Non-pigmented ciliary epithelial cell (primary cell): ENCODE data around the gene WDR44.
"Not testable (repeated sequence)": the region's sequence is repeated elsewhere in the genome, so short reads cannot be mapped to it uniquely, and the experiment has no call there.

Source experiments
- DNase-seq: peaks from one replicate; pipeline ENCODE4 v3.0.0-alpha.2; 2010; ENCODE audit warnings: low read depth

The WDR44 gene, protein sequence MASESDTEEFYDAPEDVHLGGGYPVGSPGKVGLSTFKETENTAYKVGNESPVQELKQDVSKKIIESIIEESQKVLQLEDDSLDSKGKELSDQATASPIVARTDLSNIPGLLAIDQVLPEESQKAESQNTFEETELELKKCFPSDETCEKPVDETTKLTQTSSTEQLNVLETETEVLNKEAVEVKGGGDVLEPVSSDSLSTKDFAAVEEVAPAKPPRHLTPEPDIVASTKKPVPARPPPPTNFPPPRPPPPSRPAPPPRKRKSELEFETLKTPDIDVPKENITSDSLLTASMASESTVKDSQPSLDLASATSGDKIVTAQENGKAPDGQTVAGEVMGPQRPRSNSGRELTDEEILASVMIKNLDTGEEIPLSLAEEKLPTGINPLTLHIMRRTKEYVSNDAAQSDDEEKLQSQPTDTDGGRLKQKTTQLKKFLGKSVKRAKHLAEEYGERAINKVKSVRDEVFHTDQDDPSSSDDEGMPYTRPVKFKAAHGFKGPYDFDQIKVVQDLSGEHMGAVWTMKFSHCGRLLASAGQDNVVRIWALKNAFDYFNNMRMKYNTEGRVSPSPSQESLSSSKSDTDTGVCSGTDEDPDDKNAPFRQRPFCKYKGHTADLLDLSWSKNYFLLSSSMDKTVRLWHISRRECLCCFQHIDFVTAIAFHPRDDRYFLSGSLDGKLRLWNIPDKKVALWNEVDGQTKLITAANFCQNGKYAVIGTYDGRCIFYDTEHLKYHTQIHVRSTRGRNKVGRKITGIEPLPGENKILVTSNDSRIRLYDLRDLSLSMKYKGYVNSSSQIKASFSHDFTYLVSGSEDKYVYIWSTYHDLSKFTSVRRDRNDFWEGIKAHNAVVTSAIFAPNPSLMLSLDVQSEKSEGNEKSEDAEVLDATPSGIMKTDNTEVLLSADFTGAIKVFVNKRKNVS

DNA sequence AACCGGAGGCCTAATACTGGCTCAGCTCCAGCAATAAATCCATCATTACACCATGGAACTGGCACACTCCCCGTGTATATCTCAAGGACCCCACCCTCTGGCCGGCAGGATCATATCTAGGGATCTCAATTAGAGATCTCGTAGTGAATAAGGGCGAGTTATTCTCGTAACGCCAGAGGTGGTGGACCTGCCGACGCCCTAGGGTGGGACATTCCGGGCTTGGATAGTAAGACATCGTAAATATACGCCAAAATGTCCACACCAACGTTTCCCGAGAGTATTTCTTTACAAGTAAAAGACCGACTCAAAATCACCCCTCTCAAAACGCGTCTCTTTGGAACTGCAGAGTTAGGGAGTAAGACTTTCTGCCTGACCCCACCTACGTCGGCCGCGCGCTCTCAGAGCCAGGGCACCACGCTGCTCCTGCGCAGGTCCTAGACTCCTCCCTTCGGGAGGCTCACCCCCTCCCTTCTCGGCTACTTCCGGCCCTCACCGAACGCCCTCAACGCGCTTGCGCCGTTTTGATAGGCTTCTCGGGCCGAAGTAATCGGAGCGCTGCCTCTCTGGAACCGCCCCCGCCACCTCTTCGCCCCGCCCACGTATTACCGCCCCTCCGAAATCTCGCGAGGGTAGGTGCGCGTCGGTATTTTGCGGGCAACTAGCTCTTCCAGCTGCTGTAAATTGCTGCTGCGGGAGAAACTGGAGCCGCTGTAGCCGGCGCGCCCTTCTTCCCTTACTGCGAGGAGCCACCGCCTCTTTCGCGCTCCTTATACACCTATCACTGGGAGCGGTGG, at the start of gene WDR44:
TSS of gene WDR44 (plus strand) at position 643 of the 794 bp plus-strand sequence. CDS start 398 bp downstream, outside the sequence.
- DNase-seq = peak; percentile 64

DNA sequence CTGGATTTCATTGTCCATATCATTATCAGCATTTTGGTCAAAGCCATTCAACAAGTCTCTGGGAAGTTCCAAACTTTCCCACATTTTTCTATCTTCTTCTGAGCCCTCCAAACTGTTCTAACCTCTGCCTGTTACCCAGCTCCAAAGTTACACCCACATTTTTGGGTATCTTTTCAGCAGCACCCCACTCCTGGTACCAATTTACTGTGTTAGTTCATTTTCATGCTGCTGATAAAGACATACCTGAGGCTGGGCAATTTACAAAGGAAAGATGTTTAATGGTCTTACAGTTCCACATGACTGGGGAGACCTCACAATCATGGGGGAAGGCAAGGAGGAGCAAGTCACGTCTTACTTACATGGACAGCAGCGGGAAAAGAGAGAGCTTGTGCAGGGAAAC, 40.1 kb upstream of the WDR44 start:
- not testable (repeated sequence) for DNase-seq

DNA sequence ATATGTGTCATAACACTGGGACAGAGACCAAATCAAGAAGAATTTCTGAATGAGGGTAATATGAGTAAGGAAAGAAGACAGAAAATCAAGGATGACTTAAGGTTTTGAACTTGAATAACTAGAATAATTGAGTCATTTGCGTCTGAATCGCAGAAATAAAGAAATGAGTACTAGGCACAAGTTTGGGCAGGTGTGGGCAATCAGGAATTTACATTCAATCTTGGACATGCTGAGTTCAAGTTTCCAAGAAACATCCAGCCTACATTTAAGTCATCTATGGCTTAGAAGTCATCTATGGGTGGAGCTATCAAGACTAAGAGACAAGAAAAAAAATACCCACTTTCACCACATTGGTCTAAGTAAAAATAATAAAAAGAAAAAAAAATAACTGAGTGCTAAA, 30.4 kb upstream of the WDR44 start:
- no peak for DNase-seq

DNA sequence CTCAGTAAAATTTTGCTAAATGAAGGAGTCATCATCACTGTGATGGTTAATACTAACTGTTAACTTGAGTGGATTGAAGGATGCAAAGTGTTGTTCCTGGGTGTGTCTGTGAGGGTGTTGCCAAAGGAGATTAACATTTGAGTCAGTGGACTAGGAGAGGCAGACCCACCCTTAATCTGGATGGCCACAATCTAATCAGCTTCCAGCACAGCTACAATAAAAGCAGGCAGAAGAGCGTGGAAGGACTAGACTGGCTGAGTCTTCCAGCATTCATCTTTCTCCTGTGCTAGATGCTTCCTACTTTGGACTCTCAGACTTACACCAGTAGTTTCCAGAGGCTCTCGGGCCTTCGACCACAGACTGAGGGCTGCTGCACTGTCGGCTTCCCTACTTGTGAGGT, 21.3 kb upstream of the WDR44 start:
- DNase-seq = no peak

DNA sequence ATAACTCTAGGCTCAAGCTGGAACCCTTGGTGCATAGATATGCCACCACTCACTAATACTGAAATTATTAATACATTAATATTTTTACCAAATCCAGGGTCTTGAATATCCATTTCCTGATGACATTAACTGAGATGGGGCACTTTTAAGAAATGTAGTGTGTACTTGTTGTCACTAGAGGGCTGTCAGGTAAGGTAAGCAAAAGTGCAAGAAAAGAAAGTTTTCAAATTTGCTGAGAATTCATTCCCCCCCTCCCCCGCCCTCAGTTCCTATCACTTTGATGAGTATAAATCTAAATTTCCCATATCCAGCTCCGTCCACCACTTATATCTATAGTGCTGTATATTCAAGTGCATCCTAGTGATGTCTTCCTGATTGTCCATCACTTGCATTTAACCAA, 20.5 kb upstream of the WDR44 start:
- DNase-seq = no peak

DNA sequence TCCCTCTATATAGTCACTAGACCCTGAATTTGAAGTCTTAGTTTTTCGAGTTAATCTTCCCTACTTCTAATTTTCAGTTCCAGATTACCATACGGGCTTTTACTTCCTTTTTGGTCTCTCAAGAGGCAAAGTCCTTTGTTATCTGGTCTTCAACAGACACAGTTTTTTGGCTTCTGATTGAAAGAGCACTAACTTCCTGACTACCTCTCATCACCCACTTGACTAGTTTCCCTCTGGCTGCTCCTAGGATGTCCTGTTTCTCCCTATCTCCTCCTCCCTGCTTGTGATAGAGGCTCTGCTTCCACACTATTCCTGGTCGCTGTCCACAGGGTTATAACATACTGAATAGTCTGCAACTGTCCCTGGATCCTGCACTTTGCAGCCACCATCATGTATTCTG, 16.7 kb upstream of the WDR44 start:
- DNase-seq = no peak

DNA sequence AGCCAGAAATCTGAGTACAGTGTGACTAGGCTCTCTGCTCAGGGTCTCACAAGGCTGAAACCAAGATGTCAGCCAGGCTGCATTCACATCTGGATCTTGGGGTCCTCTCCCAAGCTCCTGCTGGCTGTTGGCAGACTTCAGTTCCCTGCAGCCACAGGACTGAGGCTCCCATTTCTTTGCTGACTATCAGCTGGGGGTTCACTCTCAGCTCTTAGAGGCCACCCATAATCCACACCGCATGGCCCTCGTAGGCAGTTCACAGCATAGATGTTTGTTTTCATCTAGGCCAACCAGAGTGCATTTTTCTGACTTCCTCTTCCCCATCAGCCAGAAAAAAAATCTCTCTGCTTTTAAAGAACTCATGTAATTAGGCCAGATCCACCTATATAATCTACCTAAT, 8.2 kb upstream of the WDR44 start:
- no peak for DNase-seq

DNA sequence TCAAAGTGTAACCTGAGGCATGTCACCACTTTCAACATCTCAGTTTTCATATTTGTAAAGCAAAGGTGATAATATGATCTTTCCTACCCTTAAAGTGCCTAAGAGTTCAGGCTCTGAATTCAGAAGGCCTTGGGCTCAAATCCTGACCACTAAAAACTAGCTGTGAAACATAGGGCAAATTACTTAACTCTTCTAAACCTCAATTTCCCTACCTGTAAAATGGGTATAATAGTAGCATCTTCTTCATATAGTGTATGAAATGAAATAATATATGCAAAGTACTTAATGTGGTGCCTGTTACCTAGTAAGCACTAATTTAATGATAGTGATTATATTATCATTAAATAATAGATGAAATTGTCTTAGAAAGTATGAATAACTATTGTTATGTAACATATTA, 7.0 kb upstream of the WDR44 start:
- no peak for DNase-seq

DNA sequence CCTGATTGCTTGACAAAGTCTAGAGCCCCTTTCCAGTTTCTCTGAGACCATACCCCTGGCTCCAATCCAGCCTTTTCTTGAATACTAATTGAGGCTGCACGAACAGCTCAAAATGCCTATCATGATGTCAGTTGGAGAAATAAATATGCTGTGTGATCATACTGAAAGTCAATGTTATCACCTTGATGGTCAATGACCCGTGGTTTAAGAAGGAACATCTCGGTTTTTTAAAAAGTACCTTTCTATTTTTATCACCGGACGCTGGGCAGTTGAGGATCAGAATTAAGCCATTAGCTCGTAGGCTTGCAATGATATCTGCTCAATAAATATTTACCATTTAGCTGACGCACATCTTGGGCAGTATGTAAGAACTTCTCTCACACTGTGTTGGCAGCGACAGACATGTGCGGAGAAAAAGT, 852 bp upstream of the WDR44 start:
- DNase-seq = no peak

DNA sequence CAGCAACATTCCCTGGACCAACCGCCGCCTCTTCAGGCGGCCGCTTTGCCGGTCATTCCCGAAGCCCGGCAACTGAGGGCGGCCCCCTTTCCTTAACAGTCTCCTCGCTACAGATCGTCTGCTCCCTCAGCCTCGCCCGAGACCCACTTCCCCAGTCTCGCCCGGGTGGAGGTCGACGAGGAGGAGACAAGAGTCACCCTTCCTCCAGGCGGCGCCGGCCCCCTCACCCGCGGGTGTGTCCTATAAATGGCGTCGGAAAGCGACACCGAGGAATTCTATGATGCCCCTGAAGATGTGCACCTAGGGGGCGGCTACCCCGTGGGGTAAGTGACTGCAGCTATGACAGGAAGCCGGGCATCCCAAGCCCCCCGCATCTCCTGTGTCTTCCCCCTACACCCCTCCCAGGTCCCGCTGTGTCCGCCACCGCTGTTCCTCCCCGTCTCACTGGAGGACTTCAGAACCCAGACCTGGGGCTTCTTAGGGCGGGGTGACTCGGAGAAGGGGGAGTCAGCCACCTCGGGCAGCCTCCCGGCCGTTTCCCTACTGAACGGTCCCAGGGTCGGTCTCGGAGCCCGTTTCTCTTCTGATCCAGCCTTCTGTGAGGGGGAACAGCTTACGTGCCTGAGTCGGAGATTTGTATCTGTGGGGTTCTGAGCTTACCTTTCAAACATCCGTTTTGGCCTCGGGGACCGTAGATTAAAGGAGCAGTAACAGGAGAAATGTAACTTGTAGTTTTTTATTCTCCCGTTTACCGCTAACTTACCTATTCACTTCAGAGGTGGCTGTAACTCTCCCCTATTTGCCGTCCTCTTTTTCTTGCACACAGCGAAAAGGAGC, 570 bp downstream of the WDR44 start:
- no peak for DNase-seq

DNA sequence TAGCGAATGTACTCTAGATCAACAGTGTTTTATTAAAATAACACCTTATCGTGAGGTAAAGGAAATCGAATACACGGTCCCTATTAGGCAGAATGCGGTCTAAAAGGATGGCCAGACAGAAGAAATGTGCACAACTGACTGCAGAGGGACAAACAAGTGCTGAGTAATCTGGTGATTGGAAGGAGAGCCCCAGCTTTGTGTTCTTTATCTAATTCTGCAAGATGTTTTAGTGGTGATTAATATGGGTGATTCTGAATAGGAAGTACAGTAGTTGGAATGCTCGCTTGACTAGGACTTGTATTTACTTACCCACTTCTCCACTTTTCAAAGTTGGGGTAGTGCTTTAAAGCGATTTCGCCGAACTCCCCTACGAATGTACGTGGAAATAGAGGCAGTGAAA, 1.2 kb downstream of the WDR44 start:
- DNase-seq = no peak

DNA sequence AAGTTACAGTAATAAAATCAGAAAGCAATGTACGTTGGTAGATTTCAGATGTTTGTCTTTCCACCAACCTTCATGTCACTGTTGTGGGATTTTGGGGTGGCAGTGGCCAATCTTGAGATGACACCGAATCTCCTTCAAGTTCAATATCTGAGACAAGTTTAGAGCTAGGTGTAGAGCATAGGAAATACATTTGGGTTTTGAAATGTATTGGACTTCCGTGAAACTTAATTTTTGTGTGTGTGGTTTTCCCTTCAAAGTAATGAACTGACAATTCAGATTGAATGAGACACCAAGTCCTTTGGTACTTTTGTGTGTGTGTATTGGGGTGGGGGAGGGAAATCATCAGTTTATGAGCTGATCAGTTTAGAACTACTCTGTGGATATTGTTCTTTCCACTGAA, 1.8 kb downstream of the WDR44 start:
- DNase-seq = no peak

DNA sequence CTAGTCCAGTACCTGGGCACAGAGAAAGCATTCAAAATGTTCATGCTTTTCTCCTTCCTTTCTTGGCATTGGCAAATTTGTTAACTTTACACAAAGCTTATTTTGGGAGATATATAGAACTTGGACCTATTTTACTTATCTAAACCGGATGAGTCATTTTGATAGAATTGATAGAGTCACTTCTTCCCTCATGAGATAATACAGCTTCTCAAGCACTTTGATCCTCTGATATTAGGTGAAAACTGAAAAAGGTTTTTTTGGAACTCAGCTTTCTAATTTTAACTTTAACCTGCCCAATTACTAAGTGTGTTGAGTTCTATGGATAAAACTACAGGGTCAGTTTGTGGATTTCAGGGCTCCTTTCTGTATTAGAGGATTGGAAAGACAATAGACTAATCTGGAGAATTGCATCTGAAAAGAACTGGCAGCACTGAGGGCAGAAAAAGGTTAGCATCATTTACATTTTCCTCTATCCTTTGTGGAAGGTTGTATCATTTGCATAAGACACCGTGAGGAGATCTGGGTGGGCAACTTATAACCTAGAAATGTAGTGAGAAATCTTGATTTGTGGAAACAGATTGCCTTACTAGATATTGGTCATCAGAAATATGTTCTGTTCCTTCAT, 2.4 kb downstream of the WDR44 start:
- DNase-seq = no peak

DNA sequence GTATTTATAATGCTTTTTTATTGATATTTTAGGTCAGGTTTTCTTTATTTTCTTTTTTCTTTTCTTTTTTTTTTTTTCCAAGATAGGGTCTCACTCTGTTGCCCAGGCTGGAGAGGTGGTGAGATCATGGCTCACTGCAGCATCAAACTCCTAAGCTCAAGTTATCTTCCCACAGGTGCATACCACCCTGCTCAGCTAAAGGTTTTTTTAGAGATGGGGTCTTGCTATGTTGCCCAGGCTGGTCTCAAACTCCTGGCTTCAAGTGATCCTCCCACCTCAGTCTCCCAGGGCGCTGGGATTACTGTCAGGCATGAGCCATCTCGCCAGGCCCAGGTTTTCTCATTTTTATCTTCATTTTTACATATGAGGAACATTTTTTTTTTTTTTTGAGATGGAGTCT, 3.3 kb downstream of the WDR44 start:
- no peak for DNase-seq

DNA sequence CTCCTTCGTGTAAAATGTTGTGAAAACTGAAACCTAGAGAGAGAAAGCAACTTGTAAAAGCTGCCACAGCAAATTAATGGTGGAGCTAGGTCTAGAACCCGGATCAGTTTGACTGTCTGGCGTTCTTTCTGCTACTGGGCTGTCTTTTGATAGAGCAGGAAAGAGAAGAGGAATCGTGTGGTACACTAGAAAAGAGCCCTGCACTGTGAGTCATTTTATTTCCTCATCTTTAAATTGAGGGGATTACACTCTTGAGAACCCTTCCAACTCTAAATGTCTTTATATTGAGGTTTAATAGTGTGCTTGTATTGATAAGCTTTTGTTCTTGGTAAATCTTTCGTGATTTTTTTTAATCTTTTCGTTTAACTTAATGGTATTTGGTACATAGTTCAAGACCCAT, 4.3 kb downstream of the WDR44 start:
- no peak for DNase-seq

DNA sequence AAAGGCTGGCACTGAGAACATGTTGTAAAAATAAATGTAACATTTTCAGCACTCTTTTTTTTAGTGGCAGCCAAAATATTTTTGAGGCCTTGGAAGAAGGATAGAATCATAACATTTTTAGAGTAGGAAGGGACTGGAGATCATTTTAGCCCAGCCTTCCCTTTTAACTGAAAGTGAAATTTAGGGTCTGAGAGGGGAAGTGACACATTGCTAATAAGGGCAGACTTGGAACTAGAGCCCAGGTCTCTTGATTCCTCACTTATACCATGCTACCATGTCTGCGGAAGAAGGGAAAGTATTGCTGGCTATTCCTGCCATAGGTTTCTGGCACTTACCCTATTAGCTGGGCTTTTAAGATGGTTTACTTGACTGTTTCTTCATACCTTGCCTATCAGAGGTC, 4.8 kb downstream of the WDR44 start:
- no peak for DNase-seq

DNA sequence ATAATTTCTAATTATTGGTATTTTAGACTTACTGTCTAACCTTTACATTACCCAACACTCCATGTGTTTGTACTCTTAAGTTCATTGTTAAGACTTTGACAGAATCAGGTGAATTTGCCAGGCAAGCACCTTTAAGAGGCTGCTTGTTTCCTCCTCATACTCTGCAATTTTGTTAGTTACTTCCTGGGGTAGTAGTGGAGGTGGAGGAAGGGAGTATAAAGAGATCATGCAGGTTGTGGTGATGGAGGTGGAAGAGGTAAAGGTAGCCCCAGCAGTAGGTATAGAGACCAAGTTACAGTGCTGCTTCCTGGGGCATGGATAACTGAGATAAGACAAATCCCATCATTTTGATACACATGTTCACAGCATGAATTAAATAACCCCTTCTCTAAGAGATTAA, 6.7 kb downstream of the WDR44 start:
- DNase-seq = no peak

DNA sequence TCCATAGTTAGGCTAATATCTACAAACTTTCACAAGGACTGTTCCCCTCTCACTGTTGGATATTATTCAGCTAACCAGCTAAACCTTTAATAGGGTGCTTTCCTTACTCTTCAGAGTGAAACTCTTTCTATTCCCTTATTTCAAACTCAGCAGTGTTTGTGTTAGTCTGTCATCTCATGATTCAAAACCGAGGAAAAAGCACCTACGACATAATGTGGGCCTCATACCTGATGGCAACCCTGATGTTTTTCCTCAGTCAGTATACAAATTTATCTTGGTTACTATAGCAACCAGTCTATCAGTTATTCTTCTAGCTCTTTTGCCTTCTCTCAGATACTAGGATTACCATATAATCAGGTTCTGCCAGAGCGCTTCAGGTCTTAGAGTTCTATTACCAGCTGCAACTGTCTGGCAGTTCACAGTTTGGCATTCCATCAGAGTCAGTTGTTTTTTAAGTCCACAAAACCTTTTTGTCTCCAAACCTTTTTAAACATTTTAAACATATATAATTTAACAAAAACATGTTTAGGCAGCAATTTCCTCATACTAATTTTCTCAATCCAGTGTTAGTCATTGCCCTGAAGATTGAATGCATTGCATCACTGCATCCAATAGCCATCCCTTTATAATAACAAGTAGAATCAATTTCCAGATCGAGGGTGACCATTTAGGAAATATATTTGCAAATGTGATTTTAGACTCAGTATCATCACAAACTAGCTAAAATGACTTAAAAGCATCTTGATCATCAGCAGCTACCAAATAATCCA, 7.4 kb downstream of the WDR44 start:
- no peak for DNase-seq

DNA sequence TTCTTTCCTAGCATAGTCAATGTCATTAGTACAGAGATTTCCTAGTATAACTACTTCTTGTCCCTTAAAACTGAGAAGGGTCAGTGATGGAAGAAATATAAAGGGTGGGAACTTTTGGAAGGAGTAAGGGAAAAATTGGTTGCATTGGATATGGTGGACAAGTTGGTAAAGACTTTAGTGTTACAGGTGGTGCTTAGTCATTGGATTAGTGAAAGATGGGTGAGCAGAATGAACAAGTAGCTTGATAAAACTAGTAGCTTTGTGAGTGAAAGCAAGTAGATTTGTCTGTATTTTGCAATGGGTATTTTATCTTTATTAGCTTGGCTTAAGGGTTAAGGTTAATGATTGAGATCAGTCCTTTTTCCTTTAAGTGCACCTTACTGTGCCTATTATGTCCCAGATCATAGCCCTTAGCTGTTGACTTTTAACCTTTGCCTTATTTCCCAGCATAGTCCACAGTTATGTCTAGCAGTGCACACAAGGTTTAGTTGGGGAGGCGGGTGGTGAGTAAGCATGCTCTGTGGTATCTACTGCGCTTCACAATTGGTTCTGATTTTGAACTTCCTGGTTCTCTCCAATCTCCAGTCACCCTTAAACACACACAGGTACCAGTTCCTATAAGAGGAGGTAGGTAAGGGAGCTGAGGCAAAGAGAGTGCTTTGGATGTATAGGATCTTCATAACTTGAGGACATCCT, 9.5 kb downstream of the WDR44 start:
- DNase-seq = no peak
